C4-2B (cell line): ENCODE measurements around the gene MAN1A1.

Experiments
- CTCF ChIP-seq: fragments of 450-650 bp; conservative IDR thresholded peaks from 2 replicates; pipeline ENCODE4 v1.5.1; 2017; ENCODE audit warnings: mild to moderate bottlenecking
- ZFX ChIP-seq: fragments of 450-650 bp; IDR thresholded peaks from 2 replicates; pipeline ENCODE4 v1.6.1; 2017

- TF ChIP-seq CTCF (no peak), ZFX (no peak)
These were observed 41.5 kb downstream of the MAN1A1 start for GRCh38 chr6:119308048-119308570.
